Neuronal stem cell (in vitro differentiated cells): Measurements from ENCODE around the gene RNASEH1.

Experiments
- DNase-seq: peaks from one replicate; pipeline ENCODE4 v3.0.0-alpha.2; 2013; ENCODE audit warnings: low spot score
- H2AFZ ChIP-seq: one replicate; pipeline ENCODE4 v1.6.1; 2013; ENCODE audit warnings: mild to moderate bottlenecking, low read length, inconsistent platforms
- H2AK5ac ChIP-seq: 2 replicates; pipeline ENCODE4 v1.6.1; 2013; ENCODE audit warnings: low read depth, mild to moderate bottlenecking, inconsistent platforms, low read length, moderate library complexity, mixed read lengths
- H2BK120ac ChIP-seq: 2 replicates; pipeline ENCODE4 v1.6.1; 2013; ENCODE audit warnings: low read depth, mild to moderate bottlenecking, inconsistent platforms, low read length, moderate library complexity, mixed read lengths
- H2BK12ac ChIP-seq: one replicate; pipeline ENCODE4 v1.6.1; 2013; ENCODE audit warnings: low read length, inconsistent platforms
- H2BK15ac ChIP-seq: 2 replicates; pipeline ENCODE4 v1.6.1; 2013; ENCODE audit warnings: mild to moderate bottlenecking, low read length, inconsistent platforms, mixed read lengths
- H2BK5ac ChIP-seq: one replicate; pipeline ENCODE4 v1.6.1; 2013; ENCODE audit warnings: inconsistent platforms, mild to moderate bottlenecking, low read length, moderate library complexity
- H3K14ac ChIP-seq: one replicate; pipeline ENCODE4 v1.6.1; 2013; ENCODE audit warnings: low read length, inconsistent platforms
- H3K18ac ChIP-seq: 2 replicates; pipeline ENCODE4 v1.6.1; 2013; ENCODE audit warnings: low read length, inconsistent platforms
- H3K23ac ChIP-seq: 2 replicates; pipeline ENCODE4 v1.6.1; 2013; ENCODE audit warnings: low read depth, mild to moderate bottlenecking, mixed read lengths, low read length, inconsistent platforms; ENCODE audit not compliant: poor library complexity
- H3K27ac ChIP-seq: replicated peaks from 3 replicates; pipeline ENCODE4 v1.5.1; 2013; ENCODE audit warnings: low read length, inconsistent platforms
- H3K27me3 ChIP-seq, 3 experiments: 2 replicates each; pipeline ENCODE4 v1.6.1; 2013; ENCODE audit warnings: low read length in 3 of 3, mild to moderate bottlenecking in 2 of 3, inconsistent platforms in 1 of 3, low read depth in 1 of 3, mixed read lengths in 1 of 3, moderate library complexity in 1 of 3; ENCODE audit not compliant: control insufficient read depth in 3 of 3, insufficient read depth in 3 of 3
- H3K36me3 ChIP-seq, 2 donors: replicated peaks in 1 of 2; 2 replicates each; pipeline ENCODE4 v1.6.1; 2013; ENCODE audit warnings: low read length in 2 of 2; ENCODE audit not compliant: control insufficient read depth in 2 of 2, insufficient read depth in 2 of 2
- H3K4ac ChIP-seq: 2 replicates; pipeline ENCODE4 v1.6.1; 2013; ENCODE audit warnings: inconsistent platforms, mild to moderate bottlenecking, low read length, moderate library complexity
- H3K4me1 ChIP-seq, 2 donors: 1 replicate in 1 of 2; 2 replicates in 1 of 2; pipeline ENCODE4 v1.6.1; 2013; ENCODE audit warnings: low read length in 2 of 2, low read depth in 1 of 2; ENCODE audit not compliant: control insufficient read depth in 2 of 2, insufficient read depth in 1 of 2
- H3K4me2 ChIP-seq: one replicate; pipeline ENCODE4 v1.6.1; 2013; ENCODE audit warnings: mild to moderate bottlenecking, low read length, inconsistent platforms; ENCODE audit not compliant: insufficient read depth, poor library complexity, severe bottlenecking
- H3K4me3 ChIP-seq, 2 donors: 2 replicates each; pipeline ENCODE4 v1.5.1; 2013; ENCODE audit warnings: low read length in 2 of 2, mild to moderate bottlenecking in 2 of 2, inconsistent platforms in 1 of 2, moderate library complexity in 1 of 2
- H3K79me1 ChIP-seq: one replicate; pipeline ENCODE4 v1.6.1; 2013; ENCODE audit warnings: low read depth, mild to moderate bottlenecking, inconsistent platforms, low read length, moderate library complexity
- H3K9ac ChIP-seq: one replicate; pipeline ENCODE4 v1.6.1; 2013; ENCODE audit warnings: mild to moderate bottlenecking, low read depth, low read length, inconsistent platforms; ENCODE audit not compliant: poor library complexity
- H3K9me3 ChIP-seq, 2 donors: replicated peaks in 1 of 2; 2 replicates each; pipeline versions ENCODE3 to v1.6.1; 2013; ENCODE audit warnings: low read length in 2 of 2, mild to moderate bottlenecking in 2 of 2, inconsistent platforms in 1 of 2, low read depth in 1 of 2, mixed read lengths in 1 of 2, moderate library complexity in 1 of 2; ENCODE audit not compliant: control insufficient read depth in 2 of 2, insufficient read depth in 1 of 2
- H4K8ac ChIP-seq: one replicate; pipeline ENCODE4 v1.6.1; 2013; ENCODE audit warnings: low read depth, mild to moderate bottlenecking, inconsistent platforms, low read length, moderate library complexity
- H4K91ac ChIP-seq: one replicate; pipeline ENCODE4 v1.6.1; 2013; ENCODE audit warnings: low read length, low read depth, mild to moderate bottlenecking, inconsistent platforms; ENCODE audit not compliant: poor library complexity
- WGBS, 2 donors: extraction: QIAGEN DNeasy Blood & Tissue Kit; methylation state at CpG; one replicate each; pipeline ENCODE4 v1.1.7; 2013; ENCODE audit warnings: missing lambda C conversion rate in 2 of 2, mixed read lengths in 1 of 2; ENCODE audit not compliant: insufficient read length in 2 of 2, insufficient replicate concordance in 1 of 2; ENCODE audit errors: extremely low coverage in 2 of 2; 5-methylcytosine and 5-hydroxymethylcytosine counted together

Gene RNASEH1

DNA sequence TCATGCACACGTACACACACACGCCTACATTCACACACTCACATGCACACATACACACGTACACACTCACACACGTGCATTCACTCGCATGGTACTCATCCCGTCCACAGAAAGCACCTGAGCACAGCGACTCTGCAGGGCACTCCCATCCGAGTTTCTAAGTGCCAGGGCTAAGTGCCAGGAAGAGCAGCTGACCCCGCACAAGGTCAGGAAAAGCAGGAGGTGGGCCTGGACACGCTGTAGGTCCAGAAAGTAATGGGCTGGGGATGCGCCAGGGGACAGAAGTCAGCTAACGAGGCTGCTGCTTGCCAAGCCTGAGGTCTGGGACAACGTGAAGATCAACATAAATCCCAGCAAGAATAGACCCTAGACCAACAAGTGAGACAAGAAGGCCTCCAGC is 54.6 kb downstream of the RNASEH1 start:
- no peak overlapping the region for H4K91ac ChIP-seq
- H3K36me3 ChIP-seq, result peaks cover 10 to 65% of the 10 kb centered on the region in 2 donors
- H2BK15ac ChIP-seq, result no peak overlapping the region
- H3K4me2 ChIP-seq, result no peak overlapping the region
- H3K4ac ChIP-seq, result no peak overlapping the region
- no peaks in the 10 kb centered on the region for H3K27me3 ChIP-seq
- H3K14ac ChIP-seq, result no peak overlapping the region
- H3K27ac ChIP-seq, result no peak overlapping the region
- no peak overlapping the region for H2AFZ ChIP-seq
- no peak overlapping the region for H3K4me3 ChIP-seq
- WGBS, 2 donors, result no CpG with 5 or more reads among the region's 13 CpGs
- H3K9me3 ChIP-seq, result peaks cover 0 to 1% of the 10 kb centered on the region in 2 donors
- no peak overlapping the region for H4K8ac ChIP-seq
- H3K23ac ChIP-seq, result no peak overlapping the region
- no peaks in the 10 kb centered on the region for H3K4me1 ChIP-seq
- peaks cover 5% of the 10 kb centered on the region for H3K79me1 ChIP-seq
- H2BK120ac ChIP-seq, result no peak overlapping the region
- no peak overlapping the region for H2BK5ac ChIP-seq
- no peak overlapping the region for H2BK12ac ChIP-seq
- no peak overlapping the region for H3K18ac ChIP-seq
- no peak overlapping the region for H2AK5ac ChIP-seq
- DNase-seq, result no peak
- H3K9ac ChIP-seq, result peak overlapping the region; percentile 39

DNA sequence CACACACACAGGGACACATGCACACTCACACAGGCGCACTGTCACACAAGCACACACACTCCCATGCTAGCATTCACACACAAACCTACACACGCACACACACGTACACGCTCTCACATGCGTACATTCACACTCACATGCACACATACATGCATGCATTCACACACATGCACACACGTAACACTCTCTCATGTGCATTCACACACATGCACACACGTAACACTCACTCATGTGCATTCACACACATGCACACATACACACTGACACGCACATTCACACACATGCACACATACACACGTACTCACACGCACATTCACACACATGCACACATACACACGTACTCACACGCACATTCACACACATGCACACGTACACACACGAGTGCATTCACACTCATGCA is 55.1 kb downstream of the RNASEH1 start:
- H2BK5ac ChIP-seq, result no peak overlapping the region
- no peak overlapping the region for H3K4me3 ChIP-seq
- no peak overlapping the region for H3K18ac ChIP-seq
- H2BK120ac ChIP-seq, result no peak overlapping the region
- no peak overlapping the region for H3K27ac ChIP-seq
- peaks cover 10 to 67% of the 10 kb centered on the region in 2 donors for H3K36me3 ChIP-seq
- no peak overlapping the region for H3K4ac ChIP-seq
- H2BK12ac ChIP-seq, result no peak overlapping the region
- no peak overlapping the region for H3K23ac ChIP-seq
- WGBS, 2 donors, result 100% methylated on average over 4 of the region's 14 CpGs; no CpG with 5 or more reads in 1 of the 2 donors
- no peak overlapping the region for H2AFZ ChIP-seq
- no peak for DNase-seq
- H3K79me1 ChIP-seq, result peaks cover 5% of the 10 kb centered on the region
- peak overlapping the region; percentile 32 for H3K9ac ChIP-seq
- no peak overlapping the region for H4K8ac ChIP-seq
- H3K14ac ChIP-seq, result no peak overlapping the region
- H4K91ac ChIP-seq, result no peak overlapping the region
- H3K4me1 ChIP-seq, result no peaks in the 10 kb centered on the region
- H2AK5ac ChIP-seq, result no peak overlapping the region
- no peaks in the 10 kb centered on the region for H3K9me3 ChIP-seq
- H3K27me3 ChIP-seq, result no peaks in the 10 kb centered on the region
- H2BK15ac ChIP-seq, result no peak overlapping the region
- H3K4me2 ChIP-seq, result no peak overlapping the region

DNA sequence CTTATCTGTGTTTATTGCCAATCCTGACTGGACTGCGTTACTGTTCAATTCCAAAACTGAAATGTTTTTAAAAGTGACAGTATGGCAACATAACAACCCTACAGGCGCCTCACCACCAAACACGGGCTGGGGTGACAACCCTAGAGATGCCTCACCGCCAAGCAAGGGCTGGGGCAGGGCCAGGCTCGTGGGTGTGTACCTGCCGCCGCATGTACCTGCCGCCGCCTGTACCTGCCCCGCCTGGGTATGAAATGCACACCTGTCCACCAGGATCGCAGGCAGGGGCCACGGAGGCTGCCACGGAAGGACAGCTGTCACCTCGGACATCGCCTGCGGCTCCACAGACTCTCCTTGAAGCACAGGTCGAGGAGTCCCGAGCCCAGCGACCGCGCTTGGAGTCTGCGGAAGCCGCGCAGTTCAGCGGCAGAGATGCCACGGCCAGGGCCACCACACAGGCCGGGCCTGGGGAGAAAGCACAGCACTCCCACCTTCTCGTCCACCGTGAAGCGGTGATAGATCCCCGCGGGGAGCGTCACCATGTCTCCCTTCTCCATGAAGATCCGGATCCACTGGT is 57.7 kb downstream of the RNASEH1 start:
- Histone ChIP-seq H3K79me1 (peaks cover 5% of the 10 kb centered on the region), H4K91ac (peak overlapping the region; percentile 94), H3K9ac (peak overlapping the region; percentile 4), H3K18ac (peak overlapping the region; percentile 68), H3K27me3 (no peaks in the 10 kb centered on the region), H2BK12ac (no peak overlapping the region), H3K9me3 (no peaks in the 10 kb centered on the region), H2AK5ac (no peak overlapping the region), H3K4me1 (no peaks in the 10 kb centered on the region), H3K23ac (no peak overlapping the region), H3K4me3 (peak overlapping the region in 1 of 2 donors; percentile 47), H4K8ac (peak overlapping the region; percentile 57), H3K4ac (no peak overlapping the region), H2BK15ac (no peak overlapping the region), H3K14ac (no peak overlapping the region), H2BK5ac (no peak overlapping the region), H2AFZ (no peak overlapping the region), H2BK120ac (no peak overlapping the region), H3K4me2 (no peak overlapping the region), H3K27ac (no peak overlapping the region), H3K36me3 (peaks cover 11 to 65% of the 10 kb centered on the region in 2 donors)
- DNase-seq, result no peak
- WGBS, 2 donors, result no CpG with 5 or more reads among the region's 34 CpGs

DNA sequence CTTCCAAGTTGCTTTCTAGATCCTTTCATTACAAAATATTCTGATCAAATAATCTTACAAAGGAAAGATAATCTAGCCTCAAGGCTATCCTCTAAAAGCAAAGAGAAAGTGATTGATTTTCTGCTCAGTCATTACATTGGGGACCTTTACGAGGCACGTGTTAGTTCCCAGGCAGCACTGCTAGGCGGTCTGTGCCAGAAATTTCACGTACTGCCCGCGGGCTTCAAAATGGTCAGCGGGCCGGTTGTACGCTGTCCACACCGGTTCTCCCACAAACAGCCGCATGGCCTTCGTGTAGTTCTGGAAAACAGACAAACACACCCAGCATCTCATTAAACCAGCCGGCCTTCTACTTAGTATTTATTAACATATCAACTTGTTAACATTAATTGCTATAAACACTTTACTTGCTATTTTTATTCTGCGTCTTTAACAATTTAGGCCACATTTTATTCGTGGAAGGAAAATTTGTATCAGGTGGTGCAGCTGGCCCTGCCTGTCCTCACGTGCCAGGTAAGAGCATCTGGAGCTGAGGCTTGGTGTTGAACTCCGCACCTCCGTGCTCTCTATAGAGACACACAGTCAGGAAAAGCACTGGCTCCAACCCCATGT is 59.2 kb downstream of the RNASEH1 start:
- Histone ChIP-seq H3K27me3 (no peaks in the 10 kb centered on the region), H3K9ac (no peak overlapping the region), H2AFZ (no peak overlapping the region), H3K79me1 (peaks cover 5% of the 10 kb centered on the region), H4K91ac (no peak overlapping the region), H2BK120ac (no peak overlapping the region), H2BK15ac (no peak overlapping the region), H4K8ac (no peak overlapping the region), H2BK12ac (no peak overlapping the region), H3K18ac (no peak overlapping the region), H3K4me2 (no peak overlapping the region), H3K27ac (no peak overlapping the region), H2AK5ac (no peak overlapping the region), H3K9me3 (no peaks in the 10 kb centered on the region), H3K4me3 (no peak overlapping the region), H3K36me3 (peaks cover 9 to 54% of the 10 kb centered on the region in 2 donors), H3K4ac (no peak overlapping the region), H3K23ac (no peak overlapping the region), H3K4me1 (peaks cover 0 to 3% of the 10 kb centered on the region in 2 donors), H2BK5ac (no peak overlapping the region), H3K14ac (no peak overlapping the region)
- DNase-seq, result no peak
- no CpG with 5 or more reads among the region's 18 CpGs for WGBS, 2 donors
